ENCODE measurements around the gene RBM23. TPM values are rescaled to one million over a fixed set of nuclear protein-coding genes. Genes with fewer than 3 reads are reported as not detected.

The RBM23 gene
- total and polyA plus RNA-seq, 2 of the 8 experiments (the other 6 are each of a cell fraction or from before 2014, with no cell fraction given), result 41.2 to 43.3 TPM

DNA sequence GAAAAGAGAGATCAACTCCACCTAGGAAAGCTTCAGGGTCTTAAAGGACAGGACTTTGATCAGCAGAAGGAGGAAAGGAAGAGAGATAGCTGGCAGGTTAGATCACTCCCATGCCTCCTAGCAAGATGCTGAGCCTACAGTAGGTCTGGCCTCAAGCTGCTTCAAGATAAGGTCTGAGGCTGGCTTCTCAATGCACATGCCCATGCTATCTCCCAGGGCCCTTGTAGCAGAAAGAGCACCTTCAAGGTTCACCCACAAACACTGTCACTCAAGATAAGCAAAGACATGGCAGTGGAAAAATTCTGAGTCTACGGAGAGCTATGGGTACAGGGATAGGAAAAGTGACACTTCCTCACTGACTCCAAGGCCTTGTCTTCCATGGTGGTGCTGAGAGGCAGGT lies 21.6 kb downstream of the RBM23 start:
- no peak overlapping the region for H3K56ac ChIP-seq (replicated peaks; ENCODE audit: insufficient read length, low read depth, low read length)
- no peaks in the 10 kb centered on the region for H3K9me3 ChIP-seq (ENCODE audit: insufficient read depth in 2 of 2, low read depth in 1 of 2, low read length in 1 of 2)
- no peak overlapping the region for H2BK15ac ChIP-seq (ENCODE audit: low read length)
- H3K14ac ChIP-seq (ENCODE audit: insufficient read length), result no peak overlapping the region
- no peak overlapping the region for H3K18ac ChIP-seq (ENCODE audit: extremely low read depth, low read length)
- H3K36me3 ChIP-seq (ENCODE audit: control insufficient read depth in 2 of 4, insufficient read depth in 4 of 4, low read length in 3 of 4), result peaks cover 6 to 16% (median 14%) of the 10 kb centered on the region in 4 experiments; a peak in 6 of 8 replicates
- DNase-seq (ENCODE audit: low read depth in 1 of 2, low spot score in 2 of 2) (no peak), FAIRE-seq (no peak)
- H4K91ac ChIP-seq (replicated peaks; ENCODE audit: insufficient read length, low read length), result no peak overlapping the region
- H3K79me1 ChIP-seq (ENCODE audit: low read depth, low read length), result no peaks in the 10 kb centered on the region
- TF ChIP-seq GTF2F1 (IDR thresholded peaks at IDR 0.05; ENCODE audit: borderline replicate concordance, low read depth, low read length) (no peak), TBP (IDR thresholded peaks at IDR 0.05; ENCODE audit: low read depth, low read length) (no peak), NANOG (IDR thresholded peaks at IDR 0.05; ENCODE audit: insufficient read depth, low read depth, low read length, poor library complexity, severe bottlenecking) (no peak), BACH1 (IDR thresholded peaks at IDR 0.05; ENCODE audit: low read length) (no peak), FOSL1 (IDR thresholded peaks at IDR 0.05; ENCODE audit: insufficient read depth, low read depth, low read length) (no peak), KDM5A (IDR thresholded peaks at IDR 0.05; ENCODE audit: low read length) (no peak), HDAC2 (IDR thresholded peaks at IDR 0.05; ENCODE audit: borderline replicate concordance in 1 of 2, low read depth in 2 of 2, low read length in 2 of 2) (no peak)
- no peak overlapping the region for H3K4ac ChIP-seq (replicated peaks; ENCODE audit: insufficient read length, low read depth, low read length)
- ChIA-PET POLR2A (ENCODE audit: partially characterized antibody) (interaction anchor here (0.8 to 4.2 kb wide), 8 partner anchors 9 to 56 kb away, joined by 3 to 14 read pairs (median 4); no protein-coding TSS in a partner anchor), CTCF (ENCODE audit: partially characterized antibody) (interaction anchor here (0.6 to 14.2 kb wide), 10 partner anchors 11 to 85 kb away, joined by 3 to 158 read pairs (median 6); partner anchors contain the start of genes LRP10 and REM2)
- H3K27me3 ChIP-seq (replicated peaks in 1 of 4; ENCODE audit: control insufficient read depth in 3 of 4, extremely low read depth in 1 of 4, insufficient read depth in 3 of 4, low read length in 3 of 4), result peaks cover 10 to 35% (median 28%) of the 10 kb centered on the region in 4 experiments
- no peak overlapping the region for H3K4me3 ChIP-seq (ENCODE audit: extremely low read depth in 1 of 4, insufficient read depth in 2 of 4, low read depth in 3 of 4, low read length in 4 of 4)
- no peak overlapping the region for H3K27ac ChIP-seq (ENCODE audit: low read depth, low read length)
- no peak overlapping the region for H3K23ac ChIP-seq (ENCODE audit: insufficient read length)
- 88% methylated on average over 1 of the region's 1 CpG; no CpG with 5 or more reads in 1 of the 2 experiments for WGBS, 2 experiments (ENCODE audit: extremely low coverage in 1 of 2, insufficient coverage in 1 of 2, insufficient read length in 1 of 2, insufficient replicate concordance in 2 of 2, low coverage in 1 of 2, low lambda C conversion rate in 2 of 2, missing lambda C conversion rate in 1 of 2)
- peaks cover 5 to 10% of the 10 kb centered on the region in 2 experiments for H4K20me1 ChIP-seq (replicated peaks in 1 of 2; ENCODE audit: control insufficient read depth in 1 of 2, insufficient read depth in 2 of 2, low read length in 2 of 2)
- no peak overlapping the region for H2BK120ac ChIP-seq (replicated peaks; ENCODE audit: low read depth, low read length)
- H2BK20ac ChIP-seq (ENCODE audit: low read length), result no peak overlapping the region
- no peak overlapping the region for H2AK5ac ChIP-seq (ENCODE audit: low read depth, low read length)
- no peak overlapping the region for H4K8ac ChIP-seq (ENCODE audit: extremely low read depth, insufficient read depth, low read length)
- H3K4me2 ChIP-seq (ENCODE audit: insufficient read depth in 1 of 2, low read depth in 2 of 2, low read length in 2 of 2), result no peak overlapping the region
- H3K9ac ChIP-seq (replicated peaks in 1 of 4; ENCODE audit: extremely low read depth in 1 of 4, low read depth in 3 of 4, low read length in 3 of 4), result no peak overlapping the region
- no peak overlapping the region for H2BK5ac ChIP-seq (ENCODE audit: low read depth, low read length)
- H2AFZ ChIP-seq (ENCODE audit: low read length), result no peak overlapping the region
- peaks cover 0 to 8% (median 4%) of the 10 kb centered on the region in 4 experiments; a peak in 2 of 7 replicates for H3K4me1 ChIP-seq (replicated peaks in 1 of 4; ENCODE audit: control insufficient read depth in 3 of 4, insufficient read depth in 4 of 4, low read length in 3 of 4)
- no peak overlapping the region for H2BK12ac ChIP-seq (ENCODE audit: low read depth, low read length)
- no peaks in the 10 kb centered on the region for H3K79me2 ChIP-seq (ENCODE audit: control insufficient read depth in 1 of 2, insufficient read depth in 2 of 2, low read length in 2 of 2)
- H3K23me2 ChIP-seq (ENCODE audit: low read depth, low read length), result no peaks in the 10 kb centered on the region
- no peak overlapping the region for H4K5ac ChIP-seq (ENCODE audit: insufficient read length, low read depth, low read length)
